Body of pancreas (tissue), 4 donors: ENCODE measurements around the gene CELF6. TPM values are rescaled to one million over a fixed set of nuclear protein-coding genes. Genes with fewer than 3 reads are reported as not detected.

ENCODE experiments used
- ATAC-seq: fragments of 150-250 bp; one replicate; pipeline ENCODE4 v1.9.1; 2016
- DNase-seq, 4 donors: peaks; one replicate each; pipeline ENCODE4 v3.0.0-alpha.2; 2019
- H3K27ac ChIP-seq, 4 donors: fragments of 200-600 bp; sonication (generic); 1 replicate in 3 of 4; 2 replicates in 1 of 4; pipeline versions ENCODE4 v1.5.1 to v1.6.1; 2016 to 2019; ENCODE audit warnings: mild to moderate bottlenecking in 1 of 4, mixed read lengths in 1 of 4, moderate library complexity in 1 of 4
- H3K27me3 ChIP-seq, 2 donors: fragments of 200-600 bp; sonication (generic); one replicate each; pipeline ENCODE4 v1.6.0; 2016; ENCODE audit warnings: mild to moderate bottlenecking in 1 of 2
- H3K36me3 ChIP-seq, 2 donors: fragments of 200-600 bp; sonication (generic); replicated peaks in 1 of 2; 2 replicates each; pipeline ENCODE4 v1.5.1; 2016; ENCODE audit warnings: low read depth in 2 of 2; ENCODE audit not compliant: insufficient read depth in 1 of 2
- H3K4me1 ChIP-seq: fragments of 200-600 bp; sonication (generic); one replicate; pipeline ENCODE4 v1.6.0; 2016
- H3K4me3 ChIP-seq, 2 donors: fragments of 200-600 bp; sonication (generic); 1 replicate in 1 of 2; 2 replicates in 1 of 2; pipeline ENCODE4 v1.5.1; 2016 to 2019
- H3K9me3 ChIP-seq, 3 donors: fragments of 200-600 bp; sonication (generic); 1 replicate in 2 of 3; 2 replicates in 1 of 3; pipeline ENCODE4 v1.5.1; 2016
- POLR2A ChIP-seq, 3 donors: fragments of 450-650 bp; IDR thresholded peaks; one replicate each; pipeline ENCODE4 v1.6.1; 2016; ENCODE audit warnings: antibody characterized with exemption in 3 of 3, mild to moderate bottlenecking in 2 of 3
- WGBS, 2 donors: methylation state at CpG; one replicate each; pipeline ENCODE4 v1.1.5; 2017; 5-methylcytosine and 5-hydroxymethylcytosine counted together
- intact Hi-C: fragments of 100-400 bp; cut with DNase I; formaldehyde crosslinking; loops from one replicate; pipeline ENCODE4 v1.15.1; 2023
- total RNA-seq, 2 donors: library from RNA; depleted of rRNA; stranded (reverse); fragments of >200 nt; gene quantifications; one replicate each; pipeline ENCODE4 v1.1.0, GENCODE V29; 2016
- TF ChIP-seq, protein P1 (sequence below), 7 experiments: fragments of 450-650 bp in 4 of 7; fragments of 200-600 bp in 3 of 7; sonication (generic) in 3 of 7; IDR thresholded peaks; one replicate each; pipeline ENCODE4 v1.5.1; 2016 to 2019; ENCODE audit warnings: antibody characterized with exemption in 7 of 7

CELF6 gene
- total RNA-seq, 2 donors from 2014 or later, result 4.2 to 7.9 TPM

DNA sequence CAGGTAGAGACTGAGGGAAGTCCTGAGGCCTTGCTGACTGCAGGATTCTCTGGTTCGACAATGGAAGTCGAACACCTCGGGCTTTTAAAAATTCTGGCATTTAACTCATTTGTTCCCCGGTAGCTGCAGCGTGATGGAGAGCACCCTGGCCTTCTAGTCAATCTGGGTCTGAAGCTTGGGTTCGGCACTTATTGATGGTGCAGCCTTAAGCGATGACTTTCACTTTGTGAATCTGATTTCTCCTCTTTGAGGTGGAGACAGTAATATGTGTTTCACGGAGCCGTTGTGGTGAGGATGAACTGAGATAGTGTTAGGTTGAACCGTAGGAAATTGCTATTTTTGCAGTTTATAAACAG lies 47.0 kb downstream of the CELF6 start:
- peaks cover 22% of the 10 kb centered on the region for H3K4me1 ChIP-seq
- intact Hi-C loops, result no loop called here
- DNase-seq (no peak), ATAC-seq (no peak)
- TF ChIP-seq, protein P1, sequence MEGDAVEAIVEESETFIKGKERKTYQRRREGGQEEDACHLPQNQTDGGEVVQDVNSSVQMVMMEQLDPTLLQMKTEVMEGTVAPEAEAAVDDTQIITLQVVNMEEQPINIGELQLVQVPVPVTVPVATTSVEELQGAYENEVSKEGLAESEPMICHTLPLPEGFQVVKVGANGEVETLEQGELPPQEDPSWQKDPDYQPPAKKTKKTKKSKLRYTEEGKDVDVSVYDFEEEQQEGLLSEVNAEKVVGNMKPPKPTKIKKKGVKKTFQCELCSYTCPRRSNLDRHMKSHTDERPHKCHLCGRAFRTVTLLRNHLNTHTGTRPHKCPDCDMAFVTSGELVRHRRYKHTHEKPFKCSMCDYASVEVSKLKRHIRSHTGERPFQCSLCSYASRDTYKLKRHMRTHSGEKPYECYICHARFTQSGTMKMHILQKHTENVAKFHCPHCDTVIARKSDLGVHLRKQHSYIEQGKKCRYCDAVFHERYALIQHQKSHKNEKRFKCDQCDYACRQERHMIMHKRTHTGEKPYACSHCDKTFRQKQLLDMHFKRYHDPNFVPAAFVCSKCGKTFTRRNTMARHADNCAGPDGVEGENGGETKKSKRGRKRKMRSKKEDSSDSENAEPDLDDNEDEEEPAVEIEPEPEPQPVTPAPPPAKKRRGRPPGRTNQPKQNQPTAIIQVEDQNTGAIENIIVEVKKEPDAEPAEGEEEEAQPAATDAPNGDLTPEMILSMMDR (IDR thresholded peaks at IDR 0.05), result no peak
- TF ChIP-seq POLR2A (IDR thresholded peaks at IDR 0.05), result no peak
- no peaks in the 10 kb centered on the region for H3K36me3 ChIP-seq
- H3K27ac ChIP-seq, result peak overlapping the region in 3 of 4 donors; percentile 69 to 87 (median 76)
- no peaks in the 10 kb centered on the region for H3K27me3 ChIP-seq
- peak overlapping the region in 1 of 2 donors; percentile 15 for H3K4me3 ChIP-seq
- H3K9me3 ChIP-seq, result no peaks in the 10 kb centered on the region
- 34 to 38% methylated on average over 9 to 10 of the region's 10 CpGs for WGBS, 2 donors

- Histone ChIP-seq H3K27me3 (no peaks in the 10 kb centered on the region), H3K36me3 (peaks cover 0 to 3% of the 10 kb centered on the region in 2 donors), H3K27ac (peak within 1 kb of the TSS; percentile 76 to 87 (median 82)), H3K9me3 (no peaks in the 10 kb centered on the region), H3K4me1 (peaks cover 22% of the 10 kb centered on the region), H3K4me3 (peak within 1 kb of the TSS; percentile 63 to 69)
- peak; percentile 98 for ATAC-seq
- TF ChIP-seq, protein P1 (IDR thresholded peaks at IDR 0.05), result peak; percentile 53 to 96 (median 80)
- peak; percentile 31 to 63 (median 53) for TF ChIP-seq POLR2A (IDR thresholded peaks at IDR 0.05)
- 0 to 1% methylated on average over 10 to 59 of the region's 82 CpGs for WGBS, 2 donors
- intact Hi-C loops, result no loop called here
- peak; percentile 99 for DNase-seq
Observed at GRCh38 chr15:72272213-72272996, 47.6 kb downstream of the CELF6 start, which contains the start of gene PARP6. TSS of gene PARP6 (minus strand) at chr15:72272554. CDS start at chr15:72267477, 5,077 bp downstream.

GRCh38 chr15:72271895-72272212 lies 48.1 kb downstream of the CELF6 start:
- 1 to 8% methylated on average over 2 to 13 of the region's 13 CpGs for WGBS, 2 donors
- Histone ChIP-seq H3K4me3 (peak overlapping the region; percentile 63 to 69), H3K36me3 (peaks cover 0 to 5% of the 10 kb centered on the region in 2 donors), H3K4me1 (peaks cover 22% of the 10 kb centered on the region), H3K9me3 (no peaks in the 10 kb centered on the region), H3K27me3 (no peaks in the 10 kb centered on the region), H3K27ac (peak overlapping the region; percentile 76 to 87 (median 82))
- ATAC-seq, result no peak
- intact Hi-C loops, result no loop called here
- no peak for TF ChIP-seq POLR2A (IDR thresholded peaks at IDR 0.05)
- TF ChIP-seq, protein P1 (IDR thresholded peaks at IDR 0.05), result no peak
- DNase-seq, result peak in 1 of 4 donors; percentile 16

DNA sequence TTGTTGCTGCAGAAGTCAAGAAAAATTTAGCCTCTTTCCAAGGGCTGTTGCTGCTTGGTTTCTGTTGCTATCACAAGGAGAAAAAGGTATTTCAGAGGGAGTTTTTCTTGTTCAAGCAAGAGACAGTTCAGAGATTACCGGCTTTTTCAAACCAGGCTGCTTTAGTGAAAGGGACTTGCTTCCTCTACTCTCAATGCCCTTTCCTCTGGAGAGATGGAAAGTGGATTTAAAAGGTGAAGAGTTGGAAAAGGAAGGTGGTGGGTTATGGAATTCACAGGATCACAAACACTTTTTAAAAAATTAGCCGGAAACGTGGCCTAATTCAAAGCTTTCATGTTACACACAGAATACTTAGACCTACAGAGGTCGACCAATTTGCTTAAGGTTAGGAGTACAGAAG lies 48.7 kb downstream of the CELF6 start:
- no peaks in the 10 kb centered on the region for H3K27me3 ChIP-seq
- no peak overlapping the region for H3K4me3 ChIP-seq
- no peak overlapping the region for H3K27ac ChIP-seq

More for the DNA sequence above, 48.7 kb downstream of the CELF6 start:
- 72 to 73% methylated on average over 4 of the region's 4 CpGs for WGBS, 2 donors
- ATAC-seq (no peak), DNase-seq (no peak)
- no peak for TF ChIP-seq POLR2A (IDR thresholded peaks at IDR 0.05)
- TF ChIP-seq, protein P1 (IDR thresholded peaks at IDR 0.05), result no peak
- intact Hi-C loops, result no loop called here
- Histone ChIP-seq H3K9me3 (no peaks in the 10 kb centered on the region), H3K36me3 (peaks cover 1 to 10% of the 10 kb centered on the region in 2 donors), H3K4me1 (peaks cover 22% of the 10 kb centered on the region)
